Mononuclear cell (primary cell): Measurements from ENCODE around the gene BCL3. TPM values are rescaled to one million over a fixed set of nuclear protein-coding genes. Genes with fewer than 3 reads are reported as not detected.
"Not testable (repeated sequence)": the region's sequence is repeated elsewhere in the genome, so short reads cannot be mapped to it uniquely, and the experiment has no call there.

Experiments
- H3K27me3 ChIP-seq: 2 replicates; pipeline ENCODE4 v1.6.0; 2011; ENCODE audit warnings: low read length, control low read depth; ENCODE audit not compliant: insufficient read depth
- H3K4me1 ChIP-seq: 2 replicates; pipeline ENCODE4 v1.5.1; 2011; ENCODE audit warnings: mild to moderate bottlenecking, low read length, control low read depth; ENCODE audit not compliant: insufficient read depth
- H3K4me3 ChIP-seq: 2 replicates; pipeline ENCODE4 v1.5.1; 2011; ENCODE audit warnings: mild to moderate bottlenecking, low read length, moderate library complexity
- H3K9me3 ChIP-seq: 2 replicates; pipeline ENCODE4 v1.5.1; 2011; ENCODE audit warnings: low read depth, mild to moderate bottlenecking, control low read depth, low read length
- total RNA-seq: library from RNA; depleted of rRNA; stranded (reverse); fragments of >200 nt; gene quantifications from one replicate; pipeline ENCODE4 v1.2.3, GENCODE V29; 2012

The BCL3 gene
- total RNA-seq, 1 donor, result 33.0 TPM

DNA sequence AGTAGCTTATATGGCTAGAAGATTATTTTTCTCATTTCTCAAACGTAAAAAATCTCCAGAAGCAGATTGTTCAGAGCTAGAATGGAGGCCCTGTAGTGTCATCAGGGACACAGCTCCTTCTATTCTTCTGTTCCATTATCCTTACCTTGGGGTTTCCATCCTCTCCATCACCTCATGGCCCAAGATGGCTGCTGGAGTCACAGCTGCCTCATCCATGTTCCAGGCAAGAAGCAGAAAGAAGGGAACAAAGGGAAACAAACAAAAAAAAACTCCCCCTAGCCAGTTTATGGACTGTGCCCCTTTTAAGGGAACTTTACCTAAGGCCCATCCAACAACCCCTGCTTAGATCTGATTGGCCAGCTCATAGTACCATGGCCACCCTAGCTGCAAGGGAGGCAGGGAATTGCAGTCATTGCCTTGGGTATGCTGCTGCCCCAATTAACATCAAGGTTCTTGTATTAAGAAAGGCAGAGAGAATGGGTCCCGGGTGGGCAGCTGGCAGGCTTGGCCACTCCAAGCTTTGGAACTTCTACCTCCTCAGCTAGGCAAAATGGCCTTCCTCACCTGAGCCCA is 33.8 kb upstream of the BCL3 start:
- Histone ChIP-seq H3K4me1 (peaks cover 16% of the 10 kb centered on the region), H3K9me3 (no peaks in the 10 kb centered on the region), H3K4me3 (no peak overlapping the region), H3K27me3 (no peaks in the 10 kb centered on the region)

DNA sequence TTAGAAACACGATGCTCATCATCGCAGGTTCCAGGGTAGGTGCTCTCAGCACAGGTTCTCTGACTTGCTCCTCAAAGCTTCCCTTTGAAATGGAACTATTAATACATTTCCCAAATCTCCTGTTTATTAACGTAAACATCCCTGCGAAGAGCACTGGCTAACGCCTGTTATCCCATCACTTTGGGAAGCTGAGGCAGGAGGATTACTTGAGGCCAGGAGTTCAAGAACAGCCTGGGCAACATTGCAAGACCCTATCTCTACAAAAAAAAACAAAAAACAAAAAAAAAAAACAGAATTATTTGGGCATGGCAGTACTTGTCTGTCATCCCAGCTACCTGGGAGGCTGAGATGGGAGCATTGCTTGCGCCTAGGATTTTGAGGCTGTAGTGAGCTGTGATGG is 30.9 kb upstream of the BCL3 start:
- no peak overlapping the region for H3K4me3 ChIP-seq
- no peaks in the 10 kb centered on the region for H3K9me3 ChIP-seq
- peaks cover 36% of the 10 kb centered on the region for H3K4me1 ChIP-seq
- H3K27me3 ChIP-seq, result no peaks in the 10 kb centered on the region

DNA sequence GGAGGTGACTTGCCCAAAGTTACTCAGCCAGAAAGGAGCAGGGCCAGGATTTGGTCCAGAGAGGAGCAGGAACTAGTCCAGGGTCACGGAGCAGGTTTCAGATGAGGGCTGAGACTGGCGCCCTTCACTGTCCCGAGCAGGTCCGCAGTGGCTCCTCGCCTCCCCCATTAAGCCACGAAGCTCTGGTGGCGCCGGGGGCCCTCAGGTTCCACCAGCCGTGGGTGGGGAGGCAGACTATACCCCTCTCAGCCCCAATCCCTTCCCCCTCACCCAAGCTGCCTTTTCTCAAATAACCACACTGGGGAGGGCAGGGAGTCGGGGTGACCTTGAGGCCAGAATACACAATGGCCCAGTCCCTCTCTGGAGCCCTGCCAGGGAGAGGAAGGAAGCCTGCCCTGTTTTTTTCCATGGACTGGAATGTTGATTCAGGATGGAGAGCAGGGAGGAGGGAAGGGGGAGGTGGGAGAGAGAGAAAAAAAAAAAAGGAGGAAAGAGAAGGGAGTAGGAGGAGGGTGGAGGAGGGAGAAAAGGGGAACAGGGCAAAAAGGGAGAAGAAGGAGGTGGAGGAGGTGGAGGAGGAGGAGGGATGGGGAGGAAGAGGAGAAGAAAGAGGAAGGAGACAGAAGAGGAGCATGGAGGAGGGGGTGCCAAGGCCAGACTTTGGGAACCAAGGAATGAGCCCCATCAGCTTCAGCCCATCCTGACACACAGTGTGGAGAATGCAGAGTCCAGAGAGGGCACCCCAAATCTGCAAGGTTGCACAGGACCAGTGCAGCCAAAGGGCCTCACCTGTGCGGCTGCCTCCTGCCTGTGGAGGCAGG is 29.9 kb upstream of the BCL3 start:
- Histone ChIP-seq H3K4me1 (peaks cover 46% of the 10 kb centered on the region), H3K9me3 (no peaks in the 10 kb centered on the region), H3K4me3 (no peak overlapping the region), H3K27me3 (no peaks in the 10 kb centered on the region)

DNA sequence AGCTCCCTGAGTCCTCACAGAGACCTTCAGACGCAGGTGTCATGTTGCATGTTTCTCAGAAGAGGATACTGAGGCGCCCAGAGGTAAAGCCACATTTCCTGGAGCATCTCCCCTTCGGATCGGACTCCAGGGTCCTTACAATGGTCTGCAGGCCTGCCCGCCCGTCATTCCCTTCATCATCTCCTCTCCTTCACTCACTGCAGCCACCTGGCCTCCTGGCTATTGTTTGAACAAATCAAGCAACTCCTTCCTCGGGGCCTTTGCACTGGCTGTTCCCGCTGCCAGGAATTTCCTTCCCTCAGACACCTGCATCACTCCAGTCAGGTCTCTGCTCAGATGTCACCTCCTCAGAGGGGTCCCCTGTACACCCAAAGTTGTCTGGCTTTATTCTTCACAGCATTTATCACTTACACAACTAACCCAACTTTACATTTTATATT is 29.2 kb upstream of the BCL3 start:
- Histone ChIP-seq H3K27me3 (no peaks in the 10 kb centered on the region), H3K4me1 (peaks cover 52% of the 10 kb centered on the region), H3K4me3 (no peak overlapping the region), H3K9me3 (no peaks in the 10 kb centered on the region)

DNA sequence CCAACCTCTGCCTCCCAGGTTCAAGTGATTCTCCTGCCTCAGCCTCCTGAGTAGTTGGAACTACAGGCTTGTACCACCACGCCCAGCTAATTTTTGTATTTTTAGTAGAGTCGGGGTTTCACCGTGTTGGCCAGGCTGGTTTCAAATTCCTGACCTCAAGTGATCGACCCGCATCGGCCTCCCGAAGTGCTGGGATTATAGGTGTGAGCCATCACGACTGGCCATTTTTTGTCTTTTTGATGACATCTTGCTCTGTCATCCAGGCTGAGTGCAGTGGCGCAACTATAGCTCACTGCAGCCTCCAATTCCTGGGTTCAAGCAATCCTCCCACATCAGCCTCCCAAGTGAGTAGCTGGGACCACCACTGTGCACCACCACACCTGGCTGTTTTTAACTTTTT is 28.1 kb upstream of the BCL3 start:
- not testable (repeated sequence) for H3K9me3 ChIP-seq, H3K27me3 ChIP-seq, H3K4me3 ChIP-seq
- peaks cover 62% of the 10 kb centered on the region for H3K4me1 ChIP-seq

DNA sequence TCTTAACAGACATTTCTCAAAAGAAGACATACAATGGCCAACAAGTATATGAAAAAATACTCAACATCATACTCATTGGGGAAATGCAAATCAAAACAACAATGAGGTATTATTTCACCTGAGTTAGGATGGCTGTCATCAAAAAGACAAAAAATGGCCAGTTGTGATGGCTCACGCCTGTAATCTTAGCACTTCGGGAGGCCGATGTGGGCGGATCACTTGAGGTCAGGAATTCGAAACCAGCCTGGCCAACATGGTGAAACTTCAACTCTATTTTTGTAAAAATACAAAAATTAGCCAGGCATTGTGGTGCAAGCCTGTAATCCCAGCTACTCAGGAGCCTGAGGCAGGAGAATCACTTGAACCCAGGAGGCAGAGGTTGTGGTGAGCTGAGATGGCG is 27.6 kb upstream of the BCL3 start:
- peaks cover 66% of the 10 kb centered on the region for H3K4me1 ChIP-seq
- H3K27me3 ChIP-seq, result no peaks in the 10 kb centered on the region
- no peak overlapping the region for H3K4me3 ChIP-seq
- no peaks in the 10 kb centered on the region for H3K9me3 ChIP-seq

DNA sequence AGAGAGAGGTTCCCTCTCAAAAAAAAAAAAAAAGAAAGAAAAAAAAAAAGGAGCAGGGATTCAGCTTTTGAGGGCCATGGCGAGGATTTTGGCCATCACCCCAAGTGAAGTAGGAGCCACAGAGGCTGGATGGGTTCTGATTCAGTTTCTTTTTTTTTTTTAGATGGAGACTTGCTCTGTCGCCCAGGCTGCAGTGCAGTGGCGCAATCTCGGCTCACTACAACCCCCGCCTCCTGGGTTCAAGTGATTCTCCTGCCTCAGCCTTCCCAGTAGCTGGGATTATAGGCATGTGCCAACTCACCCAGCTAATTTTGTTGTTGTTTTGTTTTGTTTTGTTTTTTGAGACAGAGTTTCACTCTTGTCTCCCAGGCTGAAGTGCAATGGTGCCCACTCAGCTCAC is 27.1 kb upstream of the BCL3 start:
- H3K27me3 ChIP-seq, H3K4me3 ChIP-seq, H3K9me3 ChIP-seq: not testable (repeated sequence)
- H3K4me1 ChIP-seq, result peaks cover 66% of the 10 kb centered on the region

DNA sequence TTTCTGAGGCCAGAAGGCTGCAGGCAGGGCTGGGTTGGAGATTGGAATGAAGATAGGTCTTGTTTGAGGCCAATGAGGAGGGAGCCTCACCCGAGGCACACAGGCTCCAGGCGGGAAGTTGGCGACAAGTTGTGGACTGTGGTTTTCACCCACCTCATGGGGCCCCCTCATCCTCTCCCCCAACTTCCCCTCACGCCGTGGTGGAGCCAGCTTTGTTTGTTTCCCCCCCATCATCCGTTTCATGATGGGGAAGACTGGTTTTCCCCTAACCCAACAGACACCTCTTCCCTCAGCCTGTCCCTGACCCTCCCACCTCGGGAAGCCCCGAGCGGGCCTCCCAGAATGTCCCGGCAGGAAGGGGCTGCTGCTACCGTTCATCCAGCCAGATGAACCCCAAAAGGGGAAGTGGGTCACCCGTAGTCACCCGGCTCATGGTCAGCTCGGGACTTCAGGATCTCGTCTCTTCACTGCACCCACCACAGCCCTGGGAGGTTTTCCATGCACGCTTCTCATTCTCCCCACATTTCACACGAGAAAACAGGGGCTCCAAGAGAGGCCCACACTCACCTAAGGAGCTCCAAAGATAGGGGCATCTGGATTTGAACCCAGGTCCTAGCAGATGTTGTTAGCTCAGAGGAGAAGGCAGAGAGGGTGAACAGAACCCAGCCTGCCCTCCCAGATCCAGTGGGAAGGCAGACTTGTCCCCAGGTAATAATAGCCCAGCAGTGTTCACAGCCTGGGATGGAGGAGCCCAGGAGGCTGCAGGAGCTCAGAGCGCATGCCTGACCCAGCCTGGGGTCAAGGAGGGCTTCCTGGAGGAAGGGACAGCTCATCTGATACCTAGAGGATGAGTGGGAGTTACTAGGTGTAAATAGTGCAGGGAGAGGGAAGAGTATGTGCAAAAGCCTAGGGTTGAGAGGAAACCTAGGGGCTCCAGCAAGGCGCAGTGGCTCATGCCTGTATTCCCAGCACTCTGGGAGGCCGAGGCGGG is 26.1 kb upstream of the BCL3 start:
- H3K4me3 ChIP-seq, result no peak overlapping the region
- peaks cover 66% of the 10 kb centered on the region for H3K4me1 ChIP-seq
- H3K27me3 ChIP-seq, result no peaks in the 10 kb centered on the region
- no peaks in the 10 kb centered on the region for H3K9me3 ChIP-seq

DNA sequence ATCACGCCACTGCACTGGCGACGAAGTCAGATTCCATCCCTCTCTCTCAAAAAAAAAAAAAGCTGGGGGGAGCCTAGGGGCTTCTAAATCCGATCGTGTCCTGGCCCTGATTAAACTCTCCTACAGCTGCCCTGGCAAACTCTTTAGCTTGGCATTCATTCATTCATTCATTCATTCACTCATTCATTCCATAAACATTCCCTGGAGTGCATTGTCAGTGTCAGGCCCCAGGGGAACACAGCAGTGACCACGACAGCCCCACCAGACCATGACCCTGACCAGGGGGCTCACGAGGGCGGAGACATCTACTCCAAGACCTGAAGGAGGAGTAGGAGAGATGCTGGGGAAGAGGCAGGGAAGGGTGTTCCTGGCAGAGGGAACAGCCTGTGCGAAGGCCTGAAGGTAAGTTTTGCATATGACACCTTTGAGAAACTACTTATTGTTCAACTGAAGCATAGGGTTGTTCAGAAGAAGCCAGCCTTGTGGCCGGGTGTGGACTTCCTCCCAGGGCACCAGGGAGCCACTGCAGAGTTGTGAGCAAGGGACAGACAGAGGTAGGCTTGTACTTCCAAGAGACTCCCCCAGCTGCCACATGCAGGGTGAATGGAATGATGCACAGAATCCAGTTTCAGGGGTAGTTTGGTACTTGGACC is 25.1 kb upstream of the BCL3 start:
- Histone ChIP-seq H3K9me3 (no peaks in the 10 kb centered on the region), H3K4me1 (peaks cover 68% of the 10 kb centered on the region), H3K4me3 (no peak overlapping the region), H3K27me3 (no peaks in the 10 kb centered on the region)

DNA sequence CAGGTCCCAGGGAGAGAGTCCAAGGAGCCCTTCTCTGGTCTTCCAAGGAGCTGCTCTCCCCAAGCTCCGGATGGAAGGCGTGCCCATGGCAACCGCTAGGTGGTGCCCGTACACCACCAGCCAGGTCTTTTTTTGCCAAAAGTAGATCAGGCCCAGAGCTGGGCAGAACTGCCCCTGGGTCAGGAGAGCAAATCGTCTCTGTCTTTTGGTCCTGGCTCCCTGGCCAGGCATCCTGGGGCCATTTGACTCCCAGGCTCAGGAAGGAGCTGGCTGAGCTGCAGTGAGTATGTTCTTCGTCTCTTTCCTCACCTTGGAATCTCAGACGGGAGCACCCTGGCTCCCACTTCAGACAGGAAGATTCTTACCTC is 24.6 kb upstream of the BCL3 start:
- no peaks in the 10 kb centered on the region for H3K9me3 ChIP-seq
- peaks cover 64% of the 10 kb centered on the region for H3K4me1 ChIP-seq
- no peaks in the 10 kb centered on the region for H3K27me3 ChIP-seq
- H3K4me3 ChIP-seq, result no peak overlapping the region

DNA sequence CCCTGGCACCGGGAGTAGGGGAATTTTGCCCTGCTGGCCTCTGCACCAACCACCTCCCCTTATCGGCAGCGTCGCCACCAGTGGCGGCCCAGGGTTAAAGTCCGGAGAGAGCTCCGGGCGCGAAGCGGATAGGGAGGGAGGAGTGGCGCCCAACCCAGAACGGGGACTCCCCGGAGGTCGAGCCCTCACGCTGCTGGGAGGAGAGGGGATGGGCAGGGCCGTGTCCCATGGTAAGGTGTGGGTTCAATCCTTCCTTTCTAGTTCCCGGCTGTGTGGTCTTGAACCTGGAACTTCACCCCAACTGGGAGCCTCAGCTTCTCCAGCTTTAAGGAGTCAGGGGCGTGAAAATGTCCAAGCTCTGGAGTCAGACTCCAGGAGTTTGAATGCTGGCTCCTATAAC is 23.3 kb upstream of the BCL3 start:
- peaks cover 58% of the 10 kb centered on the region for H3K4me1 ChIP-seq
- H3K4me3 ChIP-seq, result no peak overlapping the region
- no peaks in the 10 kb centered on the region for H3K9me3 ChIP-seq
- H3K27me3 ChIP-seq, result no peaks in the 10 kb centered on the region

DNA sequence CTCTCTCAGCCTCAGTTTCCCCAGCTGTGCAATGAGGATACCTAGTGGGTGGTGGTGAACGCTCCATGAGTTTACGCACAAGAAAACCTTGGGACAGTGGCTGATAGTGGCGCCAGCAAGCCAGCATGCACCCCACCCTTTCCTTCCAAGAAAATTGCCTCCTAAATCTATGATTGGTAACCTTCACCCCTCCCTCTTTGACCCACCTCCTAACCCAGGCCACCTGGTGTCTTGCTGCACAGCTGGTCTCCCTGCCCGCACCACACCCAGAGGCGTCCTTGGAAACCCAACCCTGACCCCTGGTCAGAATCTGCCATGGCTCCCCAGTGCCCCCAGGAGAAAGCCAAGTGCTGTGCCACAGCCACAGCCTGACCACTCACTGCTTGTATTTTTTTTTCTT is 22.8 kb upstream of the BCL3 start:
- peaks cover 57% of the 10 kb centered on the region for H3K4me1 ChIP-seq
- no peaks in the 10 kb centered on the region for H3K27me3 ChIP-seq
- no peaks in the 10 kb centered on the region for H3K9me3 ChIP-seq
- H3K4me3 ChIP-seq, result no peak overlapping the region

DNA sequence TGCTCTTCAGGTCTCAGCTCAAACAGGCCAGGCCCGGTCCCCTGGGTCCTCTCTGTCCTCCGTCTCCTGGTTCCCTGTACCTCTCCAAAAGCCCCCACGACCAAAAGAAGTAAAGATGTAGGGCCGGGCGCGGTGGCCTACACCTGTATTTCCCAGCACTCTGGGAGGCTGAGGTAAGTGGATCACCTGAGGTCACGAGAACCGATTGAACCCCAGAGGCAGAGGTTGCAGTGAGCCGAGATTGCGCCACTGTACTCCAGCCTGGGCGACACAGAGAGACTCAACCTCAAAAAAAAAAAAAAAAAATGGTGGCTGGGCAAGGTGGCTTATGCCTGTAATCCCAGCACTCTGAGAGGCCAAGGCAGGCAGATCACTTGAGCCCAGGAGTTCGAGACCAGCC is 22.0 kb upstream of the BCL3 start:
- Histone ChIP-seq H3K27me3 (no peaks in the 10 kb centered on the region), H3K4me1 (peaks cover 49% of the 10 kb centered on the region), H3K9me3 (no peaks in the 10 kb centered on the region), H3K4me3 (no peak overlapping the region)

DNA sequence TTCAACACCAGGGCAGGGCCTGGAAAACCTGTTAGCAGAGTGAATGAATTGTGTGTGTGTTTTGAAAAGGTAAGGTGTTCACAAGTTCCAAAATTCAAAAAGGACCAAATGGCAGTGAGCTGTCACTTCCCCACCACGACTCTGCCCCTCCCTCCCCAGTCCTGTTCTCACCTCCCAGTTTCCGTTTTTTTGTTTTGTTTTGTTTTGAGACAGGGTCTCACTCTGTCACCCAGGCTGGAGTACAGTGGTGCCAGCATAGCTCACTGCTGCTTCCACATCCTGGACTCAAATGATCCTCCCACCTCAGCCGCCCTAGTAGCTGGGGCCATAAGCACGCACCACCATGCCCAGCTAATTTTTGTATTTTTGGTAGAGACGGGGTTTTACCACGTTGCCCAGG is 20.3 kb upstream of the BCL3 start:
- Histone ChIP-seq H3K9me3 (no peaks in the 10 kb centered on the region), H3K27me3 (no peaks in the 10 kb centered on the region), H3K4me1 (peaks cover 41% of the 10 kb centered on the region), H3K4me3 (no peak overlapping the region)
